GM19372 (cell line): Measurements from ENCODE around the gene OPA3.

ENCODE experiments used
- ATAC-seq: cut with Tn5 transposase; IDR thresholded peaks from one replicate; pipeline ENCODE4 v1.9.1; 2021; ENCODE audit warnings: mild to moderate bottlenecking, low read depth, moderate library complexity; ENCODE audit not compliant: unreplicated experiment

The OPA3 gene

GRCh38 chr19:45569619-45570421 lies 14.8 kb downstream of the OPA3 start:
- ATAC-seq, result no peak

GRCh38 chr19:45568732-45569131 lies 15.9 kb downstream of the OPA3 start:
- no peak for ATAC-seq

GRCh38 chr19:45567609-45568008 lies 17.0 kb downstream of the OPA3 start:
- no peak for ATAC-seq

GRCh38 chr19:45564131-45564780 lies 20.3 kb downstream of the OPA3 start:
- no peak for ATAC-seq

- ATAC-seq, result no peak
These were observed 23.9 kb downstream of the OPA3 start for GRCh38 chr19:45560686-45561085.

GRCh38 chr19:45560038-45560437 lies 24.6 kb downstream of the OPA3 start:
- ATAC-seq, result no peak

- no peak for ATAC-seq
These were observed 26.2 kb downstream of the OPA3 start for GRCh38 chr19:45558399-45558878.

GRCh38 chr19:45556835-45557234 lies 27.8 kb downstream of the OPA3 start:
- ATAC-seq, result no peak

- ATAC-seq, result no peak
These were observed 30.1 kb downstream of the OPA3 start for GRCh38 chr19:45554481-45554880.

- no peak for ATAC-seq
These were observed 31.1 kb downstream of the OPA3 start for GRCh38 chr19:45553464-45553863.

- no peak for ATAC-seq
These were observed 36.5 kb downstream of the OPA3 start for GRCh38 chr19:45547965-45548609.

GRCh38 chr19:45547211-45547770 lies 37.3 kb downstream of the OPA3 start:
- no peak for ATAC-seq

- ATAC-seq, result no peak
These were observed 42.4 kb downstream of the OPA3 start for GRCh38 chr19:45542234-45542668.

- ATAC-seq, result no peak
These were observed 45.1 kb downstream of the OPA3 start for GRCh38 chr19:45539459-45539858.

GRCh38 chr19:45531349-45531748 lies 53.3 kb downstream of the OPA3 start:
- ATAC-seq, result no peak

- ATAC-seq, result no peak
These were observed 55.2 kb downstream of the OPA3 start for GRCh38 chr19:45529420-45529785.

GRCh38 chr19:45528744-45529419 lies 55.7 kb downstream of the OPA3 start:
- ATAC-seq, result no peak

GRCh38 chr19:45528149-45528743 lies 56.4 kb downstream of the OPA3 start:
- no peak for ATAC-seq

- no peak for ATAC-seq
These were observed 56.9 kb downstream of the OPA3 start for GRCh38 chr19:45527731-45528130.

- no peak for ATAC-seq
These were observed 57.6 kb downstream of the OPA3 start for GRCh38 chr19:45526971-45527370.
